Gastroesophageal sphincter (tissue), 3 donors: ENCODE data around the gene ZBTB20.

Source experiments
- EP300 ChIP-seq: sonication (generic); formaldehyde crosslinking; IDR thresholded peaks from one replicate; pipeline ENCODE4 v1.6.1; 2017; ENCODE audit warnings: antibody characterized with exemption, mild to moderate bottlenecking
- POLR2AphosphoS5 ChIP-seq: sonication (generic); formaldehyde crosslinking; IDR thresholded peaks from one replicate; pipeline ENCODE4 v1.6.1; 2017; ENCODE audit warnings: antibody characterized with exemption
- TF ChIP-seq, protein P1 (sequence below), 4 experiments: fragments of 200-600 bp in 2 of 4; fragments of 450-650 bp in 2 of 4; sonication (generic) in 1 of 4; IDR thresholded peaks; one replicate each; pipeline ENCODE4 v1.5.1; 2017 to 2019; ENCODE audit warnings: antibody characterized with exemption in 4 of 4, mild to moderate bottlenecking in 2 of 4, moderate library complexity in 2 of 4

DNA sequence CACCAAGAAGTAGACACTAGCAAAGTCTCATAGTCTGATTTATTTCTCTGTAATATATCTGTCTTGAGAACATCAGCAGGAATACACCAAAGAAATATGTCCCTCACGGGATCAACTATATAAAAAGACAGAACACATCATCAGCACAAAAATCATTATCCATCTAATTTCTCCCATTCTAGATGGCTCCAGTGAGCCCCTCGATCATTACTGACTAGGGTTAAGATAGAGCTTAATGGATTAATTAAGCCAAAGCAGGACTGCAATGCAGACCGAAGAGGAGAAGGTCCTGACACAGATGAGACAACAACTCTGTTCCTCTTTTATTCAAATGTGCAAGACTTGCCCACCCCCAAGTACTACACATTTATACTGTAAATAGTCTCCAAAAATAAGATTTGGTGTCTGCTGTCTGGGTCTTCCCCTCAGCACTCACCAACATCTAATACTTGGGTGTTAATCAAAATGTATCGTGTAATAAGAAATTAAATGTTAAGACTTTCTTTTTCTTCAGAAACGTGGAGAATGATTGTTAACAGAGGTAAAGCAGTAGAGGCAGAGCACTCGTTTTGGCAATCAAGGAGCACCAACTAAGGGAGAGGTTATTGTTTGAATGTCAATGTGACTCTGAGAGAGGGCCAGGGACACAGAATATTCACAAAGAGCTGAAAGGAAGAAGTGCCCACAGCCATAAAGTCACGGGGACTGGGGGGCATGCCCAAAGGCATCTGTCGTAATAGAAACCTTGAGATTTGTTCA lies 719.6 kb downstream of the ZBTB20 start:
- TF ChIP-seq EP300, result no peak
- TF ChIP-seq, protein P1, sequence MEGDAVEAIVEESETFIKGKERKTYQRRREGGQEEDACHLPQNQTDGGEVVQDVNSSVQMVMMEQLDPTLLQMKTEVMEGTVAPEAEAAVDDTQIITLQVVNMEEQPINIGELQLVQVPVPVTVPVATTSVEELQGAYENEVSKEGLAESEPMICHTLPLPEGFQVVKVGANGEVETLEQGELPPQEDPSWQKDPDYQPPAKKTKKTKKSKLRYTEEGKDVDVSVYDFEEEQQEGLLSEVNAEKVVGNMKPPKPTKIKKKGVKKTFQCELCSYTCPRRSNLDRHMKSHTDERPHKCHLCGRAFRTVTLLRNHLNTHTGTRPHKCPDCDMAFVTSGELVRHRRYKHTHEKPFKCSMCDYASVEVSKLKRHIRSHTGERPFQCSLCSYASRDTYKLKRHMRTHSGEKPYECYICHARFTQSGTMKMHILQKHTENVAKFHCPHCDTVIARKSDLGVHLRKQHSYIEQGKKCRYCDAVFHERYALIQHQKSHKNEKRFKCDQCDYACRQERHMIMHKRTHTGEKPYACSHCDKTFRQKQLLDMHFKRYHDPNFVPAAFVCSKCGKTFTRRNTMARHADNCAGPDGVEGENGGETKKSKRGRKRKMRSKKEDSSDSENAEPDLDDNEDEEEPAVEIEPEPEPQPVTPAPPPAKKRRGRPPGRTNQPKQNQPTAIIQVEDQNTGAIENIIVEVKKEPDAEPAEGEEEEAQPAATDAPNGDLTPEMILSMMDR (IDR thresholded peaks at IDR 0.05), result no peak
- no peak for TF ChIP-seq POLR2AphosphoS5
